Smooth muscle cell of the brain vasculature (primary cell): ENCODE measurements around the gene ACVR1B.

Experiments used
- DNase-seq: peaks from one replicate; pipeline ENCODE4 v3.0.0-alpha.2; 2012; ENCODE audit warnings: low read depth, low spot score

Gene ACVR1B

GRCh38 chr12:52043386-52044212 is 92.1 kb downstream of the ACVR1B start:
- no peak for DNase-seq

- no peak for DNase-seq
These were observed 92.9 kb downstream of the ACVR1B start for GRCh38 chr12:52044292-52044983.

- no peak for DNase-seq
These were observed 94.3 kb downstream of the ACVR1B start for GRCh38 chr12:52045794-52046199.
